ENCODE results near the gene OSBPL7. TPM values are rescaled to one million over a fixed set of nuclear protein-coding genes. Genes with fewer than 3 reads are reported as not detected.

Gene OSBPL7
- total RNA-seq, 3 donors from 2014 or later (not counting 1 experiment from before 2014, with no cell fraction given), result 113 to 162 (median 119) TPM

DNA sequence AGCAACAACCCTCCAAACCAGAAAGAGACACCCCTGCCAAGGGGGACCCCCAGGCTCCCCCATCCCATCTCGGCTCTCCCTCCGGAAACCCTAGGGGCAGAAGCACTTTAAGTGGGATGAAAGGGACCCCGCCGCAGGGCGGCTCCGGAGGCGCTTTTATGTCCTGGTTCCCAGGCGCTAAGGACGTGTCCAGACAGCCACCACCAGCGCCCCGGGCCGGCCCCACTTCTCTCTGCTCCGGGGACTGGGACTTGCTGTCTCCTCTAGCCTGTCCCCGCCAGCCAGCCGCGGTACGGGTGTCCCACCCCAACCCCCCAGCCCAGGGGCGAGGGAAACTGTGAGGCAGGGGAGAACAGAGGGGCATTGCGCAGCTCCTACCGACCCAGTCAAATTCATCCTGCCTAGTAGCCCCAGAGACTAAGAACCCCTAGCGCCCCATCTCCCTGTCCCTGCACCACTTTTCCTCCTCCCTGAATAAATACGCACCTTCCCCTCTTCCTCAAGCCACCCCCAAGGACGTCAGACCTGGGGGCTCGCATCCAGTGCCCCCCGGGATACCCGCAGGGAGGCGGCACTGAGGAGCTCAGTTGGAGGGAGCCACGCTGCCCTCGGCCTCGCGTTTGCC lies 25.2 kb upstream of the OSBPL7 start:
- H3K4me3 Mint-ChIP-seq, result no peak overlapping the region
- peaks cover 15% of the 10 kb centered on the region for H3K4me1 ChIP-seq (ENCODE audit: control insufficient read depth, insufficient read depth, low read length)
- no peak overlapping the region for H3K4me3 ChIP-seq (ENCODE audit: low read length)
- no peaks in the 10 kb centered on the region for H3K36me3 Mint-ChIP-seq
- 20% methylated on average over 31 of the region's 31 CpGs for WGBS (ENCODE audit: insufficient coverage)
- no peak overlapping the region for H3K27ac Mint-ChIP-seq
- no peaks in the 10 kb centered on the region for H3K9me3 ChIP-seq (ENCODE audit: control insufficient read depth, insufficient read depth, low read length)
- intact Hi-C loops (cut with micrococcal nuclease), result no loop called here
- no peaks in the 10 kb centered on the region for H3K9me3 Mint-ChIP-seq
- ATAC-seq (no peak), DNase-seq (no peak)
- TF ChIP-seq, protein P1, sequence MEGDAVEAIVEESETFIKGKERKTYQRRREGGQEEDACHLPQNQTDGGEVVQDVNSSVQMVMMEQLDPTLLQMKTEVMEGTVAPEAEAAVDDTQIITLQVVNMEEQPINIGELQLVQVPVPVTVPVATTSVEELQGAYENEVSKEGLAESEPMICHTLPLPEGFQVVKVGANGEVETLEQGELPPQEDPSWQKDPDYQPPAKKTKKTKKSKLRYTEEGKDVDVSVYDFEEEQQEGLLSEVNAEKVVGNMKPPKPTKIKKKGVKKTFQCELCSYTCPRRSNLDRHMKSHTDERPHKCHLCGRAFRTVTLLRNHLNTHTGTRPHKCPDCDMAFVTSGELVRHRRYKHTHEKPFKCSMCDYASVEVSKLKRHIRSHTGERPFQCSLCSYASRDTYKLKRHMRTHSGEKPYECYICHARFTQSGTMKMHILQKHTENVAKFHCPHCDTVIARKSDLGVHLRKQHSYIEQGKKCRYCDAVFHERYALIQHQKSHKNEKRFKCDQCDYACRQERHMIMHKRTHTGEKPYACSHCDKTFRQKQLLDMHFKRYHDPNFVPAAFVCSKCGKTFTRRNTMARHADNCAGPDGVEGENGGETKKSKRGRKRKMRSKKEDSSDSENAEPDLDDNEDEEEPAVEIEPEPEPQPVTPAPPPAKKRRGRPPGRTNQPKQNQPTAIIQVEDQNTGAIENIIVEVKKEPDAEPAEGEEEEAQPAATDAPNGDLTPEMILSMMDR (IDR thresholded peaks at IDR 0.05), result no peak
- H3K27ac ChIP-seq (ENCODE audit: low read length), result no peak overlapping the region
- H3K36me3 ChIP-seq (ENCODE audit: control insufficient read depth, insufficient read depth, low read length), result no peaks in the 10 kb centered on the region
- peaks cover 6 to 22% of the 10 kb centered on the region in 2 donors for H3K4me1 Mint-ChIP-seq
- peaks cover 25 to 57% of the 10 kb centered on the region in 2 donors for H3K27me3 Mint-ChIP-seq (ENCODE audit: low read depth in 2 of 2)
- H3K27me3 ChIP-seq (ENCODE audit: control insufficient read depth, insufficient read depth, low read length), result peaks cover 44% of the 10 kb centered on the region

DNA sequence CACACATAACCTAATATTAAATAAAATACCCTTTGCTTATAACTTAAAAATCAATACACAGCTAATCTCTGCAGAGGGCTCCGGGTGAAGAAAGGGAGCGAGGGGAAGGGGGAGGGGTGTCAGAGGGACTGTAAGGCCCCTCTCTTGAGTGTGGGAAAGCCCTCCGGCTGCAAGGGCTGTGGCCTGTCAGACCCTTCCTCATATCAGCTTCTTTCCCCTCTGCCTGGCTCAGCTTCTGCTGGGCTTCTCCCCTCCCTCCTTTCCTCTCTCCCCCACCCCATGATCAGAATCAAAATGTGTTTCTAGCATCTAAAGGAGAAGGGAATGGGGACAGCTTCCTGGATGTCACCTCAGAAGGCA lies 24.1 kb upstream of the OSBPL7 start:
- Histone ChIP-seq H3K27me3 (ENCODE audit: control insufficient read depth, insufficient read depth, low read length) (peaks cover 37% of the 10 kb centered on the region), H3K36me3 (ENCODE audit: control insufficient read depth, insufficient read depth, low read length) (no peaks in the 10 kb centered on the region), H3K4me1 (ENCODE audit: control insufficient read depth, insufficient read depth, low read length) (peaks cover 15% of the 10 kb centered on the region), H3K9me3 (ENCODE audit: control insufficient read depth, insufficient read depth, low read length) (no peaks in the 10 kb centered on the region), H3K27ac (ENCODE audit: low read length) (no peak overlapping the region), H3K4me3 (ENCODE audit: low read length) (no peak overlapping the region)
- H3K9me3 Mint-ChIP-seq, result no peaks in the 10 kb centered on the region
- intact Hi-C loops (cut with micrococcal nuclease), result no loop called here
- H3K27me3 Mint-ChIP-seq (ENCODE audit: low read depth in 2 of 2), result peaks cover 23 to 54% of the 10 kb centered on the region in 2 donors
- no peak for ATAC-seq
- no peaks in the 10 kb centered on the region for H3K36me3 Mint-ChIP-seq
- H3K4me1 Mint-ChIP-seq, result peaks cover 10 to 26% of the 10 kb centered on the region in 2 donors
- TF ChIP-seq, protein P1 (IDR thresholded peaks at IDR 0.05), result no peak
- no peak overlapping the region for H3K4me3 Mint-ChIP-seq
- WGBS (ENCODE audit: insufficient coverage), result 100% methylated on average over 1 of the region's 3 CpGs
- no peak for DNase-seq
- H3K27ac Mint-ChIP-seq, result no peak overlapping the region

DNA sequence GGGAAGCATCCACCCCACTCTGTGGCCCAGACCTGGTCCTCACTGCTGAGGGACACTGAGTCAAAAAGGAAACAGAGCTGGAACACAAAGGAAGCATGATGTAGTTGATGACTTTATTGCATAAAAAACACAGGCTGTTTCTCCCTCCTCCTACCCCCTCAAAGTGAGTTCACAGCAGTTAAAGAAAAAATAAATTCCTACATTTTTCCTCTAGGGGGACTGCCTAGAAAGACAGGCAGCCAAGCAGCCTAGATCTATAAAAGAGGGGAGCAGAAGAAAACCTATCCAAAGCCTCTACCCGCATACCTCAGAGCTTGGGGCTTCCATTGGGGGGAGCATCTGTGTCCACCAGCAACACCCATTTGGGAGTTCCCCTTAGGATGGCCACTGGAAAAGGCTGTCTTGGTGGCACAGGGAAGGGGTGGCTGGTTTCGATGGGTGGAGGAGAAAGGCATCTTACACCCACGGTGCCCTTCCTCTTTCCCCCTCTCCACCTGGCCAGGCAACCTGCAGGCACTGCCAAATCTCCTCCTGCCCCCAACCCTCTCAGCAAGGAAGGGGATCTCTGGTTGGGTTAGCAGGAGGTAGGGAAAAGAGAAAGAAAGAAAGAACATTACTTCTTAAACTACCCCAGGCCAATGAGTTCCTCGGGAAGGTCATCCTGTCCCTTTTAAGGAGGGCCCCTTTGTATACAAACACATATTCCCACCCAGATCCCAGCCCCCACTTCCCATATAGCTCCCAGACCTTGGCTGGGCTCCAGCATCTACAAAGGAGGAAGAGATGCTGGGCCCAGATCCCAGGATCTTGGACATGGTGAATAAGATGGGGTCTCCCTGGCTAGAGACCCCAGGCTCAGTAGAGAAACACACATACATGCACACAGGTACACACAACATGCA lies 23.5 kb upstream of the OSBPL7 start:
- Mint-ChIP-seq H3K4me3 (no peak overlapping the region), H3K27ac (no peak overlapping the region), H3K4me1 (peaks cover 13 to 26% of the 10 kb centered on the region in 2 donors), H3K9me3 (no peaks in the 10 kb centered on the region), H3K36me3 (no peaks in the 10 kb centered on the region), H3K27me3 (ENCODE audit: low read depth in 2 of 2) (peaks cover 23 to 48% of the 10 kb centered on the region in 2 donors)
- peaks cover 15% of the 10 kb centered on the region for H3K4me1 ChIP-seq (ENCODE audit: control insufficient read depth, insufficient read depth, low read length)
- TF ChIP-seq, protein P1 (IDR thresholded peaks at IDR 0.05), result no peak
- no peak overlapping the region for H3K27ac ChIP-seq (ENCODE audit: low read length)
- ATAC-seq, result no peak
- peak in 1 of 2 donors; percentile 15 for DNase-seq
- 65% methylated on average over 2 of the region's 4 CpGs for WGBS (ENCODE audit: insufficient coverage)
- no peak overlapping the region for H3K4me3 ChIP-seq (ENCODE audit: low read length)
- H3K27me3 ChIP-seq (ENCODE audit: control insufficient read depth, insufficient read depth, low read length), result peaks cover 31% of the 10 kb centered on the region
- H3K9me3 ChIP-seq (ENCODE audit: control insufficient read depth, insufficient read depth, low read length), result no peaks in the 10 kb centered on the region
- intact Hi-C loops (cut with micrococcal nuclease), result no loop called here
- H3K36me3 ChIP-seq (ENCODE audit: control insufficient read depth, insufficient read depth, low read length), result no peaks in the 10 kb centered on the region

All from natural killer cell (primary cell).